CD4-positive, CD25-positive, alpha-beta regulatory T cell (primary cell): ENCODE results near the gene PATJ. TPM values are rescaled to one million over a fixed set of nuclear protein-coding genes. Genes with fewer than 3 reads are reported as not detected.

Source experiments
- ATAC-seq, 2 donors: fragments of 150-1000 bp; cut with Tn5 transposase; one replicate each; pipeline ENCODE4 v1.10.0; 2021; ENCODE audit warnings: low read depth in 2 of 2, moderate number of reproducible peaks in 2 of 2, moderate library complexity in 1 of 2
- DNase-seq, 3 donors: peaks; one replicate each; pipeline versions ENCODE4 v3.0.0 to v3.0.0-alpha.2; 2012 to 2022; ENCODE audit warnings: mixed read lengths in 1 of 3
- H3K27ac ChIP-seq: one replicate; pipeline ENCODE4 v1.7.0; 2013; ENCODE audit warnings: mild to moderate bottlenecking, low read length; ENCODE audit not compliant: insufficient read depth, poor library complexity, severe bottlenecking
- H3K27me3 ChIP-seq: one replicate; pipeline ENCODE4 v1.7.0; 2013; ENCODE audit warnings: low read length; ENCODE audit not compliant: control insufficient read depth, insufficient read depth
- H3K36me3 ChIP-seq: one replicate; pipeline ENCODE4 v1.7.0; 2013; ENCODE audit warnings: mild to moderate bottlenecking, low read length, moderate library complexity; ENCODE audit not compliant: control insufficient read depth, insufficient read depth
- H3K4me1 ChIP-seq: 2 replicates; pipeline ENCODE4 v1.7.0; 2013; ENCODE audit warnings: mild to moderate bottlenecking, low read length; ENCODE audit not compliant: insufficient read depth, control insufficient read depth, poor library complexity, severe bottlenecking
- H3K4me3 ChIP-seq: one replicate; pipeline ENCODE4 v1.7.0; 2013; ENCODE audit warnings: low read depth, mild to moderate bottlenecking, low read length, moderate library complexity
- H3K9me3 ChIP-seq, 2 experiments: 1 replicate in 1 of 2; 2 replicates in 1 of 2; pipeline ENCODE4 v1.7.0; 2013; ENCODE audit warnings: low read length in 2 of 2, mild to moderate bottlenecking in 1 of 2, moderate library complexity in 1 of 2; ENCODE audit not compliant: control insufficient read depth in 2 of 2
- H3K27ac Mint-ChIP-seq, 3 donors: one replicate each; pipeline ENCODE4 v1.8.0; 2020 to 2022; ENCODE audit warnings: mild to moderate bottlenecking in 3 of 3, mixed read lengths in 3 of 3, moderate library complexity in 2 of 3
- H3K27me3 Mint-ChIP-seq: one replicate; pipeline ENCODE4 v1.8.0; 2022; ENCODE audit warnings: mild to moderate bottlenecking, mixed read lengths
- H3K36me3 Mint-ChIP-seq: one replicate; pipeline ENCODE4 v1.8.0; 2020; ENCODE audit warnings: mixed read lengths
- H3K4me1 Mint-ChIP-seq, 4 donors: one replicate each; pipeline ENCODE4 v1.8.0; 2020 to 2022; ENCODE audit warnings: mixed read lengths in 4 of 4, mild to moderate bottlenecking in 1 of 4
- H3K4me3 Mint-ChIP-seq, 4 donors: one replicate each; pipeline ENCODE4 v1.8.0; 2020 to 2022; ENCODE audit warnings: mild to moderate bottlenecking in 4 of 4, mixed read lengths in 4 of 4, moderate library complexity in 3 of 4
- H3K9me3 Mint-ChIP-seq, 7 donors: one replicate each; pipeline ENCODE4 v1.8.0; 2020 to 2022; ENCODE audit warnings: mixed read lengths in 7 of 7, mild to moderate bottlenecking in 3 of 7, moderate library complexity in 2 of 7
- polyA plus RNA-seq, 4 donors: library from polyadenylated mRNA; unstranded; fragments of 300-500 nt; fragmentation: Illumina TruSeq; gene quantifications; one replicate each; pipeline ENCODE4 v1.2.3, GENCODE V29; 2021
- total RNA-seq: library from RNA; stranded (reverse); gene quantifications from one replicate; pipeline ENCODE4 v1.2.3, GENCODE V29; 2022

The PATJ gene
- total and polyA plus RNA-seq, 5 donors from 2014 or later = 8.6 to 49.2 (median 15.9) TPM

GRCh38 chr1:61983236-61983635, 241.0 kb downstream of the PATJ start:
- H3K4me3 Mint-ChIP-seq = no peak overlapping the region
- Histone ChIP-seq H3K27me3 (no peaks in the 10 kb centered on the region), H3K4me1 (no peaks in the 10 kb centered on the region), H3K4me3 (no peak overlapping the region), H3K27ac (no peak overlapping the region), H3K36me3 (no peaks in the 10 kb centered on the region), H3K9me3 (no peaks in the 10 kb centered on the region)
- ATAC-seq (no peak), DNase-seq (no peak)
- H3K9me3 Mint-ChIP-seq = peaks cover 0 to 1% (median 0%) of the 10 kb centered on the region in 7 donors
- no peak overlapping the region for H3K27ac Mint-ChIP-seq
- peaks cover 16% of the 10 kb centered on the region for H3K36me3 Mint-ChIP-seq
- no peaks in the 10 kb centered on the region for H3K27me3 Mint-ChIP-seq
- peaks cover 0 to 10% (median under 1%) of the 10 kb centered on the region in 4 donors for H3K4me1 Mint-ChIP-seq

GRCh38 chr1:61992257-61992656, 250.0 kb downstream of the PATJ start:
- Mint-ChIP-seq H3K27me3 (no peaks in the 10 kb centered on the region), H3K9me3 (no peaks in the 10 kb centered on the region), H3K4me1 (peaks cover 0 to 5% (median 0%) of the 10 kb centered on the region in 4 donors), H3K27ac (no peak overlapping the region), H3K36me3 (peaks cover 30% of the 10 kb centered on the region), H3K4me3 (no peak overlapping the region)
- Histone ChIP-seq H3K4me3 (no peak overlapping the region), H3K27me3 (no peaks in the 10 kb centered on the region), H3K9me3 (no peaks in the 10 kb centered on the region), H3K27ac (no peak overlapping the region), H3K36me3 (peaks cover 3% of the 10 kb centered on the region), H3K4me1 (no peaks in the 10 kb centered on the region)
- no peak for DNase-seq
- ATAC-seq = no peak

- Histone ChIP-seq H3K4me3 (no peak overlapping the region), H3K4me1 (no peaks in the 10 kb centered on the region), H3K36me3 (peaks cover 3% of the 10 kb centered on the region), H3K27me3 (no peaks in the 10 kb centered on the region), H3K27ac (no peak overlapping the region), H3K9me3 (no peaks in the 10 kb centered on the region)
- no peak for ATAC-seq
- no peaks in the 10 kb centered on the region for H3K27me3 Mint-ChIP-seq
- no peaks in the 10 kb centered on the region for H3K9me3 Mint-ChIP-seq
- H3K36me3 Mint-ChIP-seq = peaks cover 26% of the 10 kb centered on the region
- no peak overlapping the region for H3K4me3 Mint-ChIP-seq
- H3K27ac Mint-ChIP-seq = no peak overlapping the region
- DNase-seq = no peak
- no peaks in the 10 kb centered on the region for H3K4me1 Mint-ChIP-seq
Measured at GRCh38 chr1:61993331-61993961, 251.2 kb downstream of the PATJ start.

GRCh38 chr1:61995641-61996040, 253.4 kb downstream of the PATJ start:
- Histone ChIP-seq H3K27ac (no peak overlapping the region), H3K27me3 (no peaks in the 10 kb centered on the region), H3K4me1 (no peaks in the 10 kb centered on the region), H3K4me3 (no peak overlapping the region), H3K9me3 (no peaks in the 10 kb centered on the region), H3K36me3 (peaks cover 3% of the 10 kb centered on the region)
- H3K27me3 Mint-ChIP-seq = no peaks in the 10 kb centered on the region
- no peaks in the 10 kb centered on the region for H3K4me1 Mint-ChIP-seq
- no peak for ATAC-seq
- H3K9me3 Mint-ChIP-seq = peaks cover 0 to 4% (median 0%) of the 10 kb centered on the region in 7 donors
- H3K4me3 Mint-ChIP-seq = no peak overlapping the region
- H3K36me3 Mint-ChIP-seq = peaks cover 34% of the 10 kb centered on the region
- no peak for DNase-seq
- H3K27ac Mint-ChIP-seq = no peak overlapping the region

GRCh38 chr1:61997123-61997522, 254.8 kb downstream of the PATJ start:
- Mint-ChIP-seq H3K4me3 (no peak overlapping the region), H3K36me3 (peaks cover 25% of the 10 kb centered on the region), H3K27me3 (no peaks in the 10 kb centered on the region), H3K4me1 (no peaks in the 10 kb centered on the region), H3K9me3 (peaks cover 0 to 4% (median 0%) of the 10 kb centered on the region in 7 donors), H3K27ac (no peak overlapping the region)
- no peak overlapping the region for H3K27ac ChIP-seq
- no peaks in the 10 kb centered on the region for H3K36me3 ChIP-seq
- ATAC-seq (no peak), DNase-seq (no peak)
- no peaks in the 10 kb centered on the region for H3K9me3 ChIP-seq
- H3K4me1 ChIP-seq = no peaks in the 10 kb centered on the region
- no peaks in the 10 kb centered on the region for H3K27me3 ChIP-seq
- H3K4me3 ChIP-seq = no peak overlapping the region

GRCh38 chr1:62003777-62004176, 261.5 kb downstream of the PATJ start:
- no peak overlapping the region for H3K27ac Mint-ChIP-seq
- no peak overlapping the region for H3K4me3 Mint-ChIP-seq
- H3K27ac ChIP-seq = no peak overlapping the region
- H3K27me3 Mint-ChIP-seq = no peaks in the 10 kb centered on the region
- no peaks in the 10 kb centered on the region for H3K4me1 ChIP-seq
- DNase-seq (no peak), ATAC-seq (no peak)
- peaks cover 0 to 1% (median 0%) of the 10 kb centered on the region in 7 donors for H3K9me3 Mint-ChIP-seq
- H3K4me1 Mint-ChIP-seq = no peaks in the 10 kb centered on the region
- no peak overlapping the region for H3K4me3 ChIP-seq
- H3K36me3 Mint-ChIP-seq = peaks cover 21% of the 10 kb centered on the region
- H3K9me3 ChIP-seq = no peaks in the 10 kb centered on the region
- H3K36me3 ChIP-seq = no peaks in the 10 kb centered on the region
- H3K27me3 ChIP-seq = no peaks in the 10 kb centered on the region

GRCh38 chr1:62006690-62007089, 264.4 kb downstream of the PATJ start:
- Histone ChIP-seq H3K4me3 (no peak overlapping the region), H3K36me3 (no peaks in the 10 kb centered on the region), H3K4me1 (no peaks in the 10 kb centered on the region), H3K27ac (no peak overlapping the region), H3K9me3 (no peaks in the 10 kb centered on the region), H3K27me3 (no peaks in the 10 kb centered on the region)
- no peaks in the 10 kb centered on the region for H3K9me3 Mint-ChIP-seq
- H3K4me3 Mint-ChIP-seq = no peak overlapping the region
- H3K27ac Mint-ChIP-seq = no peak overlapping the region
- DNase-seq (no peak), ATAC-seq (no peak)
- no peaks in the 10 kb centered on the region for H3K4me1 Mint-ChIP-seq
- no peaks in the 10 kb centered on the region for H3K27me3 Mint-ChIP-seq
- H3K36me3 Mint-ChIP-seq = peaks cover 25% of the 10 kb centered on the region

GRCh38 chr1:62011006-62011405, 268.7 kb downstream of the PATJ start:
- H3K4me1 ChIP-seq = no peaks in the 10 kb centered on the region
- ATAC-seq (no peak), DNase-seq (no peak)
- no peak overlapping the region for H3K27ac Mint-ChIP-seq
- H3K27me3 ChIP-seq = no peaks in the 10 kb centered on the region
- H3K4me1 Mint-ChIP-seq = no peaks in the 10 kb centered on the region
- H3K36me3 ChIP-seq = peaks cover 3% of the 10 kb centered on the region
- H3K27ac ChIP-seq = no peak overlapping the region
- H3K27me3 Mint-ChIP-seq = no peaks in the 10 kb centered on the region
- no peak overlapping the region for H3K4me3 ChIP-seq
- no peak overlapping the region for H3K4me3 Mint-ChIP-seq
- peaks cover 31% of the 10 kb centered on the region for H3K36me3 Mint-ChIP-seq
- H3K9me3 ChIP-seq = no peaks in the 10 kb centered on the region
- peaks cover 0 to 2% (median 0%) of the 10 kb centered on the region in 7 donors for H3K9me3 Mint-ChIP-seq
